Measurements from ENCODE around the gene LRRTM4. TPM values are rescaled to one million over a fixed set of nuclear protein-coding genes. Genes with fewer than 3 reads are reported as not detected.

LRRTM4 gene
- total RNA-seq, 4 donors from 2014 or later, result not detected

- TF ChIP-seq POLR2A (IDR thresholded peaks at IDR 0.05) (no peak), CTCF (IDR thresholded peaks at IDR 0.05) (no peak)
- Histone ChIP-seq H3K27ac (no peak overlapping the region), H3K36me3 (no peaks in the 10 kb centered on the region), H3K27me3 (no peaks in the 10 kb centered on the region), H3K9me3 (no peaks in the 10 kb centered on the region), H3K4me1 (no peaks in the 10 kb centered on the region), H3K4me3 (no peak overlapping the region)
- WGBS, 2 donors, result 14 to 16% methylated on average over 2 of the region's 2 CpGs
- intact Hi-C loops (cut with DNase I), result no loop called here
- no peak for DNase-seq
Measured at GRCh38 chr2:76867854-76868253, 654.3 kb downstream of the LRRTM4 start.

GRCh38 chr2:76866464-76866863 is 655.7 kb downstream of the LRRTM4 start:
- H3K36me3 ChIP-seq, result no peaks in the 10 kb centered on the region
- intact Hi-C loops (cut with DNase I), result no loop called here
- H3K9me3 ChIP-seq, result no peaks in the 10 kb centered on the region
- H3K27ac ChIP-seq, result no peak overlapping the region
- no peaks in the 10 kb centered on the region for H3K4me1 ChIP-seq
- no peak for TF ChIP-seq CTCF (IDR thresholded peaks at IDR 0.05)
- TF ChIP-seq POLR2A (IDR thresholded peaks at IDR 0.05), result no peak
- WGBS, 2 donors, result 47 to 70% methylated on average over 1 of the region's 1 CpG
- no peak overlapping the region for H3K4me3 ChIP-seq
- H3K27me3 ChIP-seq, result no peaks in the 10 kb centered on the region
- DNase-seq, result no peak

- H3K27me3 ChIP-seq, result no peaks in the 10 kb centered on the region
- no peaks in the 10 kb centered on the region for H3K36me3 ChIP-seq
- WGBS, 2 donors, result 69% methylated on average over 3 of the region's 3 CpGs
- no peak for DNase-seq
- H3K4me1 ChIP-seq, result no peaks in the 10 kb centered on the region
- H3K9me3 ChIP-seq, result no peaks in the 10 kb centered on the region
- no peak for TF ChIP-seq CTCF (IDR thresholded peaks at IDR 0.05)
- no peak for TF ChIP-seq POLR2A (IDR thresholded peaks at IDR 0.05)
- no peak overlapping the region for H3K4me3 ChIP-seq
- intact Hi-C loops (cut with DNase I), result no loop called here
- no peak overlapping the region for H3K27ac ChIP-seq
Measured at GRCh38 chr2:76862901-76863300, 659.3 kb downstream of the LRRTM4 start.

DNA sequence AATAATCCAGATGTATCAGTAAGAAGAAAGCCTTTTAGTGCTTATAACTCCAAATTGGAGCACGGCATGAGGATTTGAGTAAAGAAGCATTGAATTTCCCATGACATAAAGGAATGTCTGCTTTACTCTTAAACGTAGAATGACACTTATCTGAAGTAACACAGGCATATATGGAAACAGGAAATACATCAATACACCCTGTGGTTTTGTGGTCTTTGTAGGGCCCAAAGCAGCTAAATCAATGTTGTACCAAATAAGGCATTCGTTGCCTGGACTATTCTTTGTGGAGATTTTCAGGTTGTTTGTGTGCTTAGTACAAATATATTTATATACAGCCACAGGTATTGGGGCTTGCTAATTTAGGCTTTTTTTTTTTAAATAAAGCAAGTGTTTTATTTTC is 660.5 kb downstream of the LRRTM4 start:
- no peak for TF ChIP-seq CTCF (IDR thresholded peaks at IDR 0.05)
- no peak for TF ChIP-seq POLR2A (IDR thresholded peaks at IDR 0.05)
- no peaks in the 10 kb centered on the region for H3K36me3 ChIP-seq
- DNase-seq, result no peak
- H3K4me3 ChIP-seq, result no peak overlapping the region
- no peaks in the 10 kb centered on the region for H3K27me3 ChIP-seq
- H3K9me3 ChIP-seq, result no peaks in the 10 kb centered on the region
- intact Hi-C loops (cut with DNase I), result no loop called here
- H3K27ac ChIP-seq, result no peak overlapping the region
- 26 to 40% methylated on average over 3 of the region's 3 CpGs for WGBS, 2 donors
- H3K4me1 ChIP-seq, result no peaks in the 10 kb centered on the region

DNA sequence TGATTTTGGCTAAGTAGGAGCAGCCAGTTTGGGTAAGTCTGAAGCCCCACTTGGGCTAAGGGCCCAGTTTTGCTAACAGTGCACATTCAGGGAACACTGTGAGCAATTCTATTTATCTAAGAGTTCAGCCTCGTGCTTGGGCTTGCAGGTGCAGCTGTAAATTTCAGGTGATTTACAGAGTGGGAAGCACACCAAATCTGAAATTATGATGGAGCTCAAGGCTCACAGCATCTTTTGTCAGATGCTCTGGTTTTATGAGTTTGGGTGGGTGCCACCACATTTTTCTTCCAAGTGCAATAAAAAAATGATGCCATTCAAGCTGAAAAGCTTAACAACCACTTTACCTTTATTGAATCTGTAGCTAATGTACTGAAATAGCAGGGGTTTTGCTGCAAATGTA is 671.2 kb downstream of the LRRTM4 start:
- Histone ChIP-seq H3K4me3 (no peak overlapping the region), H3K9me3 (no peaks in the 10 kb centered on the region), H3K4me1 (no peaks in the 10 kb centered on the region), H3K27me3 (no peaks in the 10 kb centered on the region), H3K36me3 (no peaks in the 10 kb centered on the region), H3K27ac (no peak overlapping the region)
- no peak for DNase-seq
- 18 to 29% methylated on average over 1 of the region's 1 CpG for WGBS, 2 donors
- no peak for TF ChIP-seq CTCF (IDR thresholded peaks at IDR 0.05)
- TF ChIP-seq POLR2A (IDR thresholded peaks at IDR 0.05), result no peak
- intact Hi-C loops (cut with DNase I), result no loop called here

All from esophagus squamous epithelium (tissue), 5 donors.